Cortex of kidney (tissue), 1 donor: ENCODE data around the gene ERP44.
A peak's percentile ranks its signal among the peaks of the same experiment; 100 is the strongest.
"Not testable (repeated sequence)": the region's sequence is repeated elsewhere in the genome, so short reads cannot be mapped to it uniquely, and the experiment has no call there.

Experiments used
- DNase-seq: peaks from one replicate; lab custom pipeline; 2025; lab: John Stamatoyannopoulos, UW

The ERP44 gene

GRCh38 chr9:100098887-100099721, at the start of gene ERP44, which contains the start of gene INVS:
TSS of gene ERP44 (minus strand) at chr9:100099000. CDS start at chr9:100098840, 160 bp downstream.
TSS of gene INVS (plus strand) at chr9:100099243. CDS start at chr9:100104522, 5,279 bp downstream.
- peak; percentile 95 for DNase-seq

- DNase-seq = not testable (repeated sequence)
These were observed 47.2 kb upstream of the ERP44 start for GRCh38 chr9:100145976-100146375.

- not testable (repeated sequence) for DNase-seq
These were observed 46.6 kb upstream of the ERP44 start for GRCh38 chr9:100145167-100145934.

- not testable (repeated sequence) for DNase-seq
These were observed 43.1 kb upstream of the ERP44 start for GRCh38 chr9:100141862-100142261.

GRCh38 chr9:100140303-100140702, 41.5 kb upstream of the ERP44 start:
- not testable (repeated sequence) for DNase-seq

- DNase-seq = not testable (repeated sequence)
These were observed 38.0 kb upstream of the ERP44 start for GRCh38 chr9:100136799-100137198.

- no peak for DNase-seq
These were observed 35.9 kb upstream of the ERP44 start for GRCh38 chr9:100134731-100135130.

- DNase-seq = no peak
These were observed 33.2 kb upstream of the ERP44 start for GRCh38 chr9:100131875-100132430.

- DNase-seq = no peak
These were observed 32.4 kb upstream of the ERP44 start for GRCh38 chr9:100131216-100131615.

GRCh38 chr9:100129772-100130171, 31.0 kb upstream of the ERP44 start:
- no peak for DNase-seq

GRCh38 chr9:100126423-100126822, 27.6 kb upstream of the ERP44 start:
- no peak for DNase-seq

GRCh38 chr9:100125910-100126309, 27.1 kb upstream of the ERP44 start:
- DNase-seq = no peak

GRCh38 chr9:100125236-100125635, 26.4 kb upstream of the ERP44 start:
- no peak for DNase-seq

GRCh38 chr9:100120286-100120685, 21.5 kb upstream of the ERP44 start:
- no peak for DNase-seq

GRCh38 chr9:100117316-100117715, 18.5 kb upstream of the ERP44 start:
- DNase-seq = no peak

GRCh38 chr9:100112677-100113336, 14.0 kb upstream of the ERP44 start:
- DNase-seq = no peak

- DNase-seq = no peak
These were observed 12.4 kb upstream of the ERP44 start for GRCh38 chr9:100111235-100111634.

- DNase-seq = no peak
These were observed 9.8 kb upstream of the ERP44 start for GRCh38 chr9:100108559-100108958.

- no peak for DNase-seq
These were observed 7.8 kb upstream of the ERP44 start for GRCh38 chr9:100106616-100107015.

- DNase-seq = no peak
These were observed 7.1 kb upstream of the ERP44 start for GRCh38 chr9:100105861-100106260.

GRCh38 chr9:100104314-100104713, 5.5 kb upstream of the ERP44 start:
- no peak for DNase-seq

GRCh38 chr9:100101608-100102007, 2.8 kb upstream of the ERP44 start:
- no peak for DNase-seq
